Measurements from ENCODE around the gene SCAF4. TPM values are rescaled to one million over a fixed set of nuclear protein-coding genes. Genes with fewer than 3 reads are reported as not detected.
"Not testable (repeated sequence)": the region's sequence is repeated elsewhere in the genome, so short reads cannot be mapped to it uniquely, and the experiment has no call there.

The SCAF4 gene, protein sequence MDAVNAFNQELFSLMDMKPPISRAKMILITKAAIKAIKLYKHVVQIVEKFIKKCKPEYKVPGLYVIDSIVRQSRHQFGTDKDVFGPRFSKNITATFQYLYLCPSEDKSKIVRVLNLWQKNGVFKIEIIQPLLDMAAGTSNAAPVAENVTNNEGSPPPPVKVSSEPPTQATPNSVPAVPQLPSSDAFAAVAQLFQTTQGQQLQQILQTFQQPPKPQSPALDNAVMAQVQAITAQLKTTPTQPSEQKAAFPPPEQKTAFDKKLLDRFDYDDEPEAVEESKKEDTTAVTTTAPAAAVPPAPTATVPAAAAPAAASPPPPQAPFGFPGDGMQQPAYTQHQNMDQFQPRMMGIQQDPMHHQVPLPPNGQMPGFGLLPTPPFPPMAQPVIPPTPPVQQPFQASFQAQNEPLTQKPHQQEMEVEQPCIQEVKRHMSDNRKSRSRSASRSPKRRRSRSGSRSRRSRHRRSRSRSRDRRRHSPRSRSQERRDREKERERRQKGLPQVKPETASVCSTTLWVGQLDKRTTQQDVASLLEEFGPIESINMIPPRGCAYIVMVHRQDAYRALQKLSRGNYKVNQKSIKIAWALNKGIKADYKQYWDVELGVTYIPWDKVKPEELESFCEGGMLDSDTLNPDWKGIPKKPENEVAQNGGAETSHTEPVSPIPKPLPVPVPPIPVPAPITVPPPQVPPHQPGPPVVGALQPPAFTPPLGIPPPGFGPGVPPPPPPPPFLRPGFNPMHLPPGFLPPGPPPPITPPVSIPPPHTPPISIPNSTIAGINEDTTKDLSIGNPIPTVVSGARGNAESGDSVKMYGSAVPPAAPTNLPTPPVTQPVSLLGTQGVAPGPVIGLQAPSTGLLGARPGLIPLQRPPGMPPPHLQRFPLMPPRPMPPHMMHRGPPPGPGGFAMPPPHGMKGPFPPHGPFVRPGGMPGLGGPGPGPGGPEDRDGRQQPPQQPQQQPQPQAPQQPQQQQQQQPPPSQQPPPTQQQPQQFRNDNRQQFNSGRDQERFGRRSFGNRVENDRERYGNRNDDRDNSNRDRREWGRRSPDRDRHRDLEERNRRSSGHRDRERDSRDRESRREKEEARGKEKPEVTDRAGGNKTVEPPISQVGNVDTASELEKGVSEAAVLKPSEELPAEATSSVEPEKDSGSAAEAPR
- 59.3 and 60.9 TPM in 2 replicates for total RNA-seq

DNA sequence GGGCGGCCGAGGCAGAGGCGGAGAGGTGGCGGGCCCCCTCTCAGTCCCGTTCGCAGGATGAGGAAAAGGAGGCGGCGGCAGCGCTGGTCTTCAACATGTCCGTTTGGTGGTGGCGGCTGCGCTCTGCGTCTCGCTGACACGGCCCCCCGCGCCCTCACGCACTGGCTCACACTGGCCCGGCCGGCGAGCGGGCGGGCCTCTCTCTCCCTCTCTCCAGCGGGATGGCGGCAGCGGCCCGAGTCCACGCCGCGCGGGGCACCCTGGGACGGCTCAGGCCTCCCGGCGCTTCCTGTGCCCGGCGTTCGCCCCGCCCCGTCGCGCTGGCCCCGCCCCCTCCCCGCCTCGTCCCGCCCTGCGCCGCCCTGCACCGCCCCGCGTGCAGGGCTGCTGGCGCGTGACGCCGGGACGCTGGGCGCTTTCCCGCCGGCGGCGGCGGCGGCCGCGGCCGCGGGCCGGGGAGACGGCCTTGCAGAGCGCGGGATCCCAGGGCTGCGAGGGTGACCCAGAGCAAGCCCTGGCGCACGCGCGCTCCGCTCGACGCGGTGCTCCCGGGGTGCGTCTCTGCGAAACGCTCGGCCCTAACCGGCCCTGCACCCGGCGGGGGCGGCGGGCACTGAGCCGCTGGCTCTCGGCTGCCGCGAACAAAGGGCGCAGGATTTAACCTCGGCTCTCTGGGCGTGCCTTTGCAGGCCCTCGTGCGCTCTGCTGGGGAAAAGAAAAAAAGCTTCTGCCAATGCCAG lies at the start of gene SCAF4:
Gene SCAF4 (minus strand): TSS at position 262 of the 740 bp plus-strand sequence. CDS start 426 bp downstream, outside the sequence.
- intact Hi-C loops (cut with micrococcal nuclease) = loop anchor here (1.0 to 5.0 kb wide), 6 partner anchors 73 to 1910 kb away; partner anchors contain the start of genes CRYZL1, HUNK, ITSN1 and MIS18A

DNA sequence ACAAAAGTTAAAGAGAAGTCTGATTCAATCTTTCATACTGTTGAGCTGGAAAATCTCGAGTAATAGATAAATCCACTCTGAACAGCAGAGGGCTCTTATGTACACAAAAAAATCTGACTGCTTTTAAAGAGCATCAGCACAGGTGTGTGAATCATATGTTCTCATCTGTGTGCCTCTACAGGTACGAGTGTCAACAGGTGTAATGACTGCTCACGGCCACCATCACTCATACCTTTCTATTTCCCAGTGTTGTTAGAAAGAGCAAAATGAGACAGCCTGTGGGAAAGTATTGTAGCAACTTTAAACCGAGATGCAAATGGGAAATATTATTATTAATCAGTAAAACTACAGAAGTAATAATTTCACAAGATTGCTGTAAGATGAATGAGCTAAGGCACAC lies 49.0 kb upstream of the SCAF4 start:
- intact Hi-C loops (cut with micrococcal nuclease) = loop anchor here (10.0 kb wide), 1 partner anchor 474 kb away; no protein-coding TSS in a partner anchor

DNA sequence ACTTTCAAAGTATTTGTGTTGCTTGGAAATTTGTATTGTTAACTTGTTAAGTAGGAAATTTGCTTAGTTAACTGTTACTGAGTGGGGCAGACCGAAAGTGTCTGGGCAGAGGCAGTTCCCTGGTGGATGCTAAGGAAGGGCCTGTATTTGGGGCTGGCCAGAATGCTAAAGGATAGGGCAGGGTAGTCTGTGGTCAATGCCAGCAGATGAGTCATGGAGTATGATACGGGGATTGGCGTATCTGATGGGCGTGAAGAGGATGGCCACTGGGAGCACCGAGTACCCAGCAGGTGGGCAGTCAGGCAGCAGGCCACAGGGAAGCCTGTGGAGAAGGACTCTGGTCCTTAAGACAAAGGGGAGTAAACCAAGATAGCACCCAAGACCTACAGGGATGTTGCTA lies 46.6 kb upstream of the SCAF4 start:
- intact Hi-C loops (cut with micrococcal nuclease) = no loop called here

GRCh38 chr21:31777857-31778256 lies 45.9 kb upstream of the SCAF4 start:
- intact Hi-C loops (cut with micrococcal nuclease) = no loop called here

DNA sequence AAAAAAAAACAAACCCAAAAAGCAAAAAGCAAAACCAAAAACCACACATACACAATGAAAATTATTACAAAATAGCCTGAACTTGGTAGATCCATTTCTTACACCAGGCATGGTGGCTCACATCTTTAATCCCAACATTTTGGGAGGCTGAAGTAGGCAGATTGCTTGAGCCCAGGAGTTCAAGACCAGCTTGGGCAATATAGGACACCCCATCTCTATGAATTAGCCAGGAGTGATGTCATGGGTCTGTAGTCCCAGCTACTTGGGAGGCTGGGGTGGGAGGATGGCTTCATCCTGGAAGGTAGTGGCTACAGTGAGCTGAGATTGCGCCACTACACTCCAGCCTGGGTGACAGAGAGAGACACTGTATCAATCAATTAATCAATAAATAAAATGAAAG lies 42.1 kb upstream of the SCAF4 start:
- intact Hi-C loops (cut with micrococcal nuclease) = no loop called here

- intact Hi-C loops (cut with micrococcal nuclease) = no loop called here
Observed at GRCh38 chr21:31772674-31773555, 41.0 kb upstream of the SCAF4 start.

GRCh38 chr21:31771685-31772084 lies 39.8 kb upstream of the SCAF4 start:
- intact Hi-C loops (cut with micrococcal nuclease) = no loop called here

DNA sequence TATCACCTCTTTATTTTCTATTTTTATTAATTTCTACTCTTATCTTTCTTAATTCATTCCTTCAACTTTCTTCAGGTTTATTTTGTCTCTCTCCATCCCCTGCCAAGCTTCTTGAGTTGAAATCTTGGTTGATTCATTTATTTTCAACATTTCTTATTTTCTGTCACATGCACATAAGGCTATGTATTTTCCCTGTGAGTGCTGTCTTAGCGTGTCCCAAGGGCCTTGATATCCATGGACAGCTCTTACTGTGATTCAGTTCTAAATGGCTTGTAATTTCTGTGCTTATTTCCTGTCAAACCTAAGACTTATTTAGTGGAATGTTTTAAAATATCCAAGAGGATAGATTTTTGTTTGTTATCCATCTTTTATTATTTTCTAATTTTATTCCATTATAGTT lies 36.8 kb upstream of the SCAF4 start:
- intact Hi-C loops (cut with micrococcal nuclease) = no loop called here

GRCh38 chr21:31766899-31767298 lies 35.0 kb upstream of the SCAF4 start:
- intact Hi-C loops (cut with micrococcal nuclease) = no loop called here

GRCh38 chr21:31765850-31766249 lies 33.9 kb upstream of the SCAF4 start:
- intact Hi-C loops (cut with micrococcal nuclease) = not testable (repeated sequence)

DNA sequence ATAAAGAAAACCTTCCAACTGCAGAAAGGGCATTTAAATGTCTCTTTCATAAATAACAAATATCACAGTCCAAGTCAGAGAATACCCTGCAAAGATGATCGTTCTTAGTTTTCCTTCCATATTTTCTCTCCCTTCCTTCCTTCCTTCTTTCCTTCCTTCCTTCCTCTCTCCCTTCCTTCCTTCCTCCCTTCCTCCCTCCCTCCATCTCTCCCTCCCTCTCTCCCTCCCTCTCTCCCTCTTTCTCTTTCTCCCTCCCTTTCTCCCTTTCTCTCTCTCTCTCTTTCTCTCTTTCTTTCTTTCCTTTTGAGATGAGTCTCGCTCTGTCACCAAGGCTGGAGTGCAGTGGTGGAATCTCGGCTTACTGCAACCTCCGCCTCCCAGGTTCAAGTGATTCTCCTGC lies 29.0 kb upstream of the SCAF4 start:
- intact Hi-C loops (cut with micrococcal nuclease) = no loop called here

DNA sequence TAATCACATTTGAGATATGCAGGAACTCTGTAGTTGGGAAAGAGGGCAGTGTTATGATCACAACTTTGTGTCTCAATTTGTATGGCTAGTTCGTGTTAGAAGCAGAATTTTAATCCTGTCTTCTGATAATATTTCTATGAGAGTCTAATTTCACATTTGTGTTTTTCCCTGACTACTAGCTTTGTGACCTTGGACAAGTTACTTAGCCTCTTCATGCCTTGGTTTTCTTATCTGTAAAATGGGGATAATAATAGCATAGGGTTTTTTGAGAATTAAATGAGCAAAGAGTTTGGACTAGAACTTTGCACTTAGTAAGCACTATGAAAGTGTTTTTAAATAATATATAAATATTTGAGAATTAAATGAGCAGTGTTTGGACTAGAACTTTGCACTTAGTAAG lies 24.9 kb upstream of the SCAF4 start:
- intact Hi-C loops (cut with micrococcal nuclease) = no loop called here

DNA sequence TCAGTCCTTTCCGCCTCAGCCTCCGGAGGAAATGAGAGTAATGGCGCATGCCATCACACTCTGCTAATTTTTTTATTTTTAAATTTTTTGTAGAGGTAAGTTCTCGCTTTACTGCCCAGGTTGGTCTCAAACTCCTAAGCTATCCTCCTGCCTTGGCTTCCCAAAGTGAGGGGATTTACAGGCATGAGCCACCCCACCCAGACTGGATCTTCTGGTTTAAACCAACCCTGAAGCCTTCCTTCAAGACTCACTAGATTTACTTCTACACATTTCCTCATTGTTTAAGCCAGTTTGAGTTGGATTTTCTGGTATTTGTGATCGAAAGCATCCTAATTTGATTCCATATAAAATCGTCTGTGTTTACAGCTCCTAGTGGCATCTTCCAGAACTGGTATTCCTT lies 23.1 kb upstream of the SCAF4 start:
- intact Hi-C loops (cut with micrococcal nuclease) = no loop called here

DNA sequence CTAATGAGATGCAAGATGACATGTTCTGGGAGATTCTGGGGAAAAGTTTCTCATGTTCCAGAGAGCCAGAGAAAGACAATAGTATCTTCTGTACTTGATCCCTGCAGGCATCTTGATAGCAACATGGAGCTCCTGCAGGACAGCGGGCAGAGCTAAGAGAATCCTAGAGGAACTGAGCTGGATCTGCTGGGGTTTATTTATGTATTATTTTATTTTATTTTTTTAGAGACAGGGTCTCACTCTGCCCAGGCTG lies 22.7 kb upstream of the SCAF4 start:
- intact Hi-C loops (cut with micrococcal nuclease) = no loop called here

DNA sequence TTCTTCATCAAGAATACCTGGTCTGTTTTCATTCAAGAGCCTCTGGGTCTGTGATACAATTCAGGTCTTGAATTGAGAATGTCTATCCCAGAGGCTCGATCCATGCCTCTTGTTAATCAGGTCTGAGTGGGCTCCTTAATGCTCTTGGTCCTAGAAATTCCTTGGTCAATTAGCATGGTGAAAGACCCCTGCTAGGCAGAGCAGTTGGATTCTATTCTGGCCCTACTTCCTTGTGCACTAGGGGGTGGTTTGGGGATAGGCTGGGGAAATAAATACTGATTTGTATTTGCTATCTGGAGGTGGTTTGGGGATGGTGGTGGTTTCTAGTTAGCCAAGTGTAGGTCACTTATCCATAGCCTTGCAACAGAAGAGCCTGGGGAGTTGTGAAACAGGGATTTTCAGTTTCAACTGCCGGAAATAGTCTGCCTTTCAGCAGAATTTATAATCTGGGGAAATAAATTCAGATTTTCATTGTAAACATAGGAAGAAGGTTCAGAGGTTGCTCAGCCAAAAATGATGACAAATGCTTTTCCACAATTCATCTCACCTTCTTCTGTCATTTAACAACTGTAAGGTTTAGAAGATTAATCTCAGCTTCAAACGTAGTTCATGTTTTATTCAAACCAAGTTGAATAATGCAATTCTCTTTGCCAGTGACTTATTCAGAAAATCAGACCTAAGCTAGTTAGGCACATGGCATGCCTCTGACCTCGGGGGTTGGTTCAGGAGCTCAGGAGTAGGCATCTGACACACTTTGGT lies 22.2 kb upstream of the SCAF4 start:
- intact Hi-C loops (cut with micrococcal nuclease) = no loop called here

GRCh38 chr21:31752967-31753366 lies 21.0 kb upstream of the SCAF4 start:
- intact Hi-C loops (cut with micrococcal nuclease) = no loop called here

- intact Hi-C loops (cut with micrococcal nuclease) = no loop called here
Observed at GRCh38 chr21:31752352-31752751, 20.4 kb upstream of the SCAF4 start.

GRCh38 chr21:31750843-31751242 lies 18.9 kb upstream of the SCAF4 start:
- intact Hi-C loops (cut with micrococcal nuclease) = no loop called here

GRCh38 chr21:31744182-31744800 lies 12.4 kb upstream of the SCAF4 start:
- intact Hi-C loops (cut with micrococcal nuclease) = no loop called here

Measured in T-helper 2 cell treated with Interferon-gamma antibody and Interleukin-4, amounts not matched to agents 100 ng/mL and 5 ng/mL, for 36 hours (primary cell).